Measurements from ENCODE around the gene TLR5. TPM values are rescaled to one million over a fixed set of nuclear protein-coding genes. Genes with fewer than 3 reads are reported as not detected.

The TLR5 gene
- polyA plus RNA-seq, 4 donors = 1.8 TPM; not detected in 2

GRCh38 chr1:223066415-223066814, 76.6 kb downstream of the TLR5 start:
- no peak for DNase-seq
- Histone ChIP-seq H3K4me1 (ENCODE audit: control insufficient read depth in 3 of 3, insufficient read depth in 2 of 3, low read depth in 1 of 3, low read length in 2 of 3) (no peaks in the 10 kb centered on the region), H3K9me3 (ENCODE audit: control insufficient read depth in 2 of 2, insufficient read depth in 1 of 2, low read depth in 1 of 2, low read length in 1 of 2) (no peaks in the 10 kb centered on the region), H3K27ac (ENCODE audit: low read depth in 1 of 3, low read length in 2 of 3) (no peak overlapping the region), H3K4me3 (ENCODE audit: low read depth in 1 of 3, low read length in 3 of 3) (no peak overlapping the region), H3K36me3 (ENCODE audit: control insufficient read depth in 3 of 3, insufficient read depth in 2 of 3, low read depth in 1 of 3, low read length in 3 of 3) (no peaks in the 10 kb centered on the region), H3K27me3 (ENCODE audit: control insufficient read depth in 3 of 3, insufficient read depth in 3 of 3, low read length in 3 of 3) (no peaks in the 10 kb centered on the region)
- FAIRE-seq = no peak
- 76 to 84% (median 81%) methylated on average over 5 of the region's 5 CpGs for WGBS, 3 donors

GRCh38 chr1:223062177-223062576, 80.9 kb downstream of the TLR5 start:
- DNase-seq (no peak), FAIRE-seq (no peak)
- Histone ChIP-seq H3K36me3 (ENCODE audit: control insufficient read depth in 3 of 3, insufficient read depth in 2 of 3, low read depth in 1 of 3, low read length in 3 of 3) (no peaks in the 10 kb centered on the region), H3K9me3 (ENCODE audit: control insufficient read depth in 2 of 2, insufficient read depth in 1 of 2, low read depth in 1 of 2, low read length in 1 of 2) (no peaks in the 10 kb centered on the region), H3K27me3 (ENCODE audit: control insufficient read depth in 3 of 3, insufficient read depth in 3 of 3, low read length in 3 of 3) (no peaks in the 10 kb centered on the region), H3K27ac (ENCODE audit: low read depth in 1 of 3, low read length in 2 of 3) (no peak overlapping the region), H3K4me3 (ENCODE audit: low read depth in 1 of 3, low read length in 3 of 3) (no peak overlapping the region), H3K4me1 (ENCODE audit: control insufficient read depth in 3 of 3, insufficient read depth in 2 of 3, low read depth in 1 of 3, low read length in 2 of 3) (no peaks in the 10 kb centered on the region)
- 52 to 69% (median 62%) methylated on average over 3 of the region's 3 CpGs for WGBS, 3 donors

- Histone ChIP-seq H3K4me3 (ENCODE audit: low read depth in 1 of 3, low read length in 3 of 3) (no peak overlapping the region), H3K27ac (ENCODE audit: low read depth in 1 of 3, low read length in 2 of 3) (no peak overlapping the region), H3K27me3 (ENCODE audit: control insufficient read depth in 3 of 3, insufficient read depth in 3 of 3, low read length in 3 of 3) (no peaks in the 10 kb centered on the region), H3K9me3 (ENCODE audit: control insufficient read depth in 2 of 2, insufficient read depth in 1 of 2, low read depth in 1 of 2, low read length in 1 of 2) (no peaks in the 10 kb centered on the region), H3K36me3 (ENCODE audit: control insufficient read depth in 3 of 3, insufficient read depth in 2 of 3, low read depth in 1 of 3, low read length in 3 of 3) (no peaks in the 10 kb centered on the region), H3K4me1 (ENCODE audit: control insufficient read depth in 3 of 3, insufficient read depth in 2 of 3, low read depth in 1 of 3, low read length in 2 of 3) (no peaks in the 10 kb centered on the region)
- DNase-seq (no peak), FAIRE-seq (no peak)
- 94 to 96% (median 95%) methylated on average over 9 of the region's 9 CpGs for WGBS, 3 donors
Observed at GRCh38 chr1:223059526-223059925, 83.5 kb downstream of the TLR5 start.

Other genes with a start within 250 kb of the TLR5 start
- gene SUSD4, start 220.9 kb upstream of the TLR5 start, polyA plus RNA-seq = 1 to 10 TPM in 1 of 4 donors, under 1 TPM in 2, not detected in 1; 0.27 to 1.5 (median 0.61) TPM

Data from small intestine (tissue), 7 donors.